AG04450 (cell line): ENCODE measurements around the gene IL31. TPM values are rescaled to one million over a fixed set of nuclear protein-coding genes. Genes with fewer than 3 reads are reported as not detected.

Source experiments
- CTCF ChIA-PET: fragments of 300-600, 350-600 bp; formaldehyde crosslinking; extraction: SDS; loops from one replicate; lab custom pipeline; 2022; ENCODE audit warnings: antibody characterized with exemption, inconsistent platforms; lab: Charles Lee
- POLR2A ChIA-PET: fragments of 350-600 bp; formaldehyde crosslinking; extraction: SDS; loops from one replicate; lab custom pipeline; 2021; ENCODE audit warnings: antibody characterized with exemption, inconsistent platforms; lab: Yijun Ruan, JAX
- DNase-seq: peaks from one replicate; pipeline ENCODE4 v3.0.0-alpha.2; 2011; ENCODE audit warnings: low read depth, low spot score
- H3K27ac ChIP-seq: one replicate; pipeline ENCODE4 v1.5.1; 2012; ENCODE audit warnings: low read depth, low read length, control low read depth
- H3K27me3 ChIP-seq: one replicate; pipeline ENCODE4 v1.6.0; 2012; ENCODE audit warnings: low read length; ENCODE audit not compliant: control insufficient read depth, insufficient read depth
- H3K4me3 ChIP-seq: 2 replicates; pipeline ENCODE4 v1.5.1; 2011; ENCODE audit warnings: mild to moderate bottlenecking, low read depth, low read length, control low read depth
- H3K9me3 ChIP-seq: 2 replicates; pipeline ENCODE4 v1.5.1; 2012; ENCODE audit warnings: low read length; ENCODE audit not compliant: control insufficient read depth, insufficient read depth
- CTCF ChIP-seq: IDR thresholded peaks from 2 replicates; pipeline ENCODE4 v1.5.1; 2011; ENCODE audit warnings: low read depth, low read length, control low read depth, inconsistent platforms
- polyA minus RNA-seq: library from RNA; depleted of rRNA, polyadenylated mRNA; stranded (reverse); fragments of >200 nt; gene quantifications from 2 replicates; pipeline ENCODE4 v1.2.3, GENCODE V29; 2011; rRNA and poly(A)+ RNA removed
- polyA plus RNA-seq: library from polyadenylated mRNA; depleted of rRNA; stranded (reverse); fragments of >200 nt; gene quantifications from 2 replicates; pipeline ENCODE4 v1.2.3, GENCODE V29; 2011; rRNA removed

Gene IL31
- polyA plus RNA-seq = not detected in 2 replicates
- not detected in 2 replicates for polyA minus RNA-seq

GRCh38 chr12:122174155-122174845 is at the start of gene IL31:
Gene IL31 (minus strand): TSS chr12:122174221. CDS start chr12:122174172, 49 bp downstream.
- ChIA-PET POLR2A (no interaction called here), CTCF (no interaction called here)
- TF ChIP-seq CTCF = no peak
- DNase-seq = no peak
- Histone ChIP-seq H3K9me3 (no peaks in the 10 kb centered on the region), H3K4me3 (no peak within 1 kb of the TSS), H3K27me3 (peaks cover 8% of the 10 kb centered on the region), H3K27ac (no peak within 1 kb of the TSS)

- Histone ChIP-seq H3K27me3 (no peaks in the 10 kb centered on the region), H3K4me3 (no peak overlapping the region), H3K9me3 (no peaks in the 10 kb centered on the region), H3K27ac (no peak overlapping the region)
- no peak for DNase-seq
- no peak for TF ChIP-seq CTCF
- ChIA-PET POLR2A (interaction anchor here (1.0 kb wide), 1 partner anchor 10 kb away, joined by 3 read pairs; the partner anchor contains the start of gene DIABLO), CTCF (interaction anchor here (0.9 kb wide), 1 partner anchor 9 kb away, joined by 3 read pairs; the partner anchor contains the start of gene DIABLO)
These were observed 42.4 kb upstream of the IL31 start for GRCh38 chr12:122216445-122216844.

- Histone ChIP-seq H3K9me3 (no peaks in the 10 kb centered on the region), H3K27ac (no peak overlapping the region), H3K4me3 (no peak overlapping the region), H3K27me3 (no peaks in the 10 kb centered on the region)
- ChIA-PET CTCF (interaction anchor here (0.5 to 0.9 kb wide), 4 partner anchors 10 to 270 kb away, joined by 3 read pairs; partner anchors contain the start of gene DIABLO), POLR2A (interaction anchor here (0.7 to 1.0 kb wide), 2 partner anchors 10 to 46 kb away, joined by 3 read pairs; partner anchors contain the start of gene DIABLO)
- no peak for DNase-seq
- no peak for TF ChIP-seq CTCF
These were observed 41.8 kb upstream of the IL31 start for GRCh38 chr12:122215771-122216170.

- no peak overlapping the region for H3K4me3 ChIP-seq
- H3K27me3 ChIP-seq = peaks cover 10% of the 10 kb centered on the region
- H3K9me3 ChIP-seq = no peaks in the 10 kb centered on the region; the same call in 1 of the 2 replicates
- no peak overlapping the region for H3K27ac ChIP-seq
- POLR2A ChIA-PET = interaction anchor here (0.7 to 1.4 kb wide), 2 partner anchors 18 to 192 kb away, joined by 6 to 8 read pairs; partner anchors contain the start of gene DIABLO
- DNase-seq = no peak
- no peak for TF ChIP-seq CTCF
- CTCF ChIA-PET = no interaction called here
These were observed 34.2 kb upstream of the IL31 start for GRCh38 chr12:122208073-122208820.
